Hepatocyte (in vitro differentiated cells): ENCODE data around the gene NOC2L.

ENCODE experiments used
- EZH2phosphoT487 ChIP-seq: fragments of 200-600 bp; sonication (generic); IDR thresholded peaks from one replicate; pipeline ENCODE4 v1.6.1; 2018; ENCODE audit warnings: antibody characterized with exemption, mild to moderate bottlenecking, low read depth, moderate library complexity; ENCODE audit not compliant: unreplicated experiment, severe bottlenecking
- TF ChIP-seq, protein P1 (sequence below): fragments of 200-600 bp; sonication (generic); IDR thresholded peaks from 2 replicates; pipeline ENCODE4 v1.5.1; 2016; ENCODE audit warnings: antibody characterized with exemption, mild to moderate bottlenecking; ENCODE audit not compliant: poor library complexity

DNA sequence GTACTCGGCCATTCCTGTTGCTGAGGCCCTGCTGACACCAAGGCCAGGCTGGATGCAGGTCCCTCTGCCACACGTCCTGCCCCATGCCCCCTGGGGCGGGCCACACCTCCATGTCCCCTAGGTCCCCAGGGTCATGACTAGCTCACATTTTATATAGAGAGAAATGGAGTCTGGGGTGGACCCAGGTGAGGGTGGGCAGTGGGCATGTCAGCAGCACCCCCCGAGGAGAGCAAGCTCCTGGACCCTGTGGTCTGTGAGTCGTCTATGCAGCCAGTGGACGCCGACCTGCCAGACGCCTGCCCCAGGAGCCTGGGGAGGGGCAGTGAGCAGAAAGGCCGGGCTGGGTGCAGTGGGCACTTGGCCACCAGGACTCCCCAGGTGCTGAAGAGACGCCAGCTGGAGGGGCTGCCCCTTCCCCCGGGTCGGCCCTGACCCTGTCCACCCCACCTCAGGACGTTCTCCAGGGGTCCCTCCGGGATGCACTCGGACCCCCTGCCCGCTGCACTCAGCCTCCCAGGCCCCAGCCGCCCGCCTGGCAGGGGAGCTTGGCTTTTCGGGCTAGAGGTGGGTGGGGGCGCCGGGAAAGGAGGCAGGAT lies 19.4 kb downstream of the NOC2L start:
- TF ChIP-seq, protein P1, sequence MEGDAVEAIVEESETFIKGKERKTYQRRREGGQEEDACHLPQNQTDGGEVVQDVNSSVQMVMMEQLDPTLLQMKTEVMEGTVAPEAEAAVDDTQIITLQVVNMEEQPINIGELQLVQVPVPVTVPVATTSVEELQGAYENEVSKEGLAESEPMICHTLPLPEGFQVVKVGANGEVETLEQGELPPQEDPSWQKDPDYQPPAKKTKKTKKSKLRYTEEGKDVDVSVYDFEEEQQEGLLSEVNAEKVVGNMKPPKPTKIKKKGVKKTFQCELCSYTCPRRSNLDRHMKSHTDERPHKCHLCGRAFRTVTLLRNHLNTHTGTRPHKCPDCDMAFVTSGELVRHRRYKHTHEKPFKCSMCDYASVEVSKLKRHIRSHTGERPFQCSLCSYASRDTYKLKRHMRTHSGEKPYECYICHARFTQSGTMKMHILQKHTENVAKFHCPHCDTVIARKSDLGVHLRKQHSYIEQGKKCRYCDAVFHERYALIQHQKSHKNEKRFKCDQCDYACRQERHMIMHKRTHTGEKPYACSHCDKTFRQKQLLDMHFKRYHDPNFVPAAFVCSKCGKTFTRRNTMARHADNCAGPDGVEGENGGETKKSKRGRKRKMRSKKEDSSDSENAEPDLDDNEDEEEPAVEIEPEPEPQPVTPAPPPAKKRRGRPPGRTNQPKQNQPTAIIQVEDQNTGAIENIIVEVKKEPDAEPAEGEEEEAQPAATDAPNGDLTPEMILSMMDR = no peak
- TF ChIP-seq EZH2phosphoT487 = no peak
